HepG2 (cell line): ENCODE results near the gene GATAD2B. TPM values are rescaled to one million over a fixed set of nuclear protein-coding genes. Genes with fewer than 3 reads are reported as not detected.

ENCODE experiments used
- ATAC-seq: fragments of 200-7000 bp; cut with Tn5 transposase; 3 replicates; pipeline ENCODE4 v1.9.1; 2020; ENCODE audit warnings: mild to moderate bottlenecking, moderate library complexity
- BruUV-seq: library from RNA; stranded (reverse); fragments of 400-500 nt; replicated peaks from 2 replicates; lab custom pipeline; 2021; lab: Mats Ljungman, UMichigan
- CTCF ChIA-PET: fragments of 300-600 bp; formaldehyde crosslinking; extraction: SDS; loops from one replicate; lab custom pipeline; 2021; ENCODE audit warnings: low total read pairs, inconsistent platforms, low intra/inter-chr PET ratio; lab: Yijun Ruan, JAX
- POLR2A ChIA-PET: fragments of 350-600 bp; sonication (Branson Sonifier 250); formaldehyde crosslinking; loops from one replicate; lab custom pipeline; 2020; ENCODE audit warnings: antibody characterized with exemption, inconsistent platforms; lab: Yijun Ruan, JAX
- DNase-seq: peaks from one replicate; pipeline ENCODE4 v3.0.0-alpha.2; 2015; ENCODE audit warnings: low spot score
- FAIRE-seq: peaks from 3 replicates; lab custom pipeline; 2011; peaks lifted over from hg19 to GRCh38; lab: Jason Lieb, UNC
- H2AFZ ChIP-seq: one replicate; pipeline ENCODE4 v1.6.1; 2011; ENCODE audit warnings: low read length, inconsistent platforms
- H3K27ac ChIP-seq: fragments of 300-600 bp; 3 replicates; pipeline ENCODE4 v1.8.0; 2011; ENCODE audit warnings: mixed run types, mild to moderate bottlenecking, mixed read lengths, low read length, inconsistent platforms; ENCODE audit not compliant: insufficient read depth; ENCODE audit errors: extremely low read length
- H3K27me3 ChIP-seq, 2 experiments: fragments of 200-600 bp in 1 of 2; 2 replicates in 1 of 2; 3 replicates in 1 of 2; pipeline versions ENCODE4 v1.6.0 to v1.8.0; 2011; ENCODE audit warnings: low read length in 2 of 2, mild to moderate bottlenecking in 2 of 2, moderate library complexity in 2 of 2, inconsistent platforms in 1 of 2; ENCODE audit not compliant: insufficient read depth in 2 of 2, control insufficient read depth in 1 of 2
- H3K36me3 ChIP-seq, 2 experiments: fragments of 200-600 bp in 1 of 2; replicated peaks in 1 of 2; 2 replicates in 1 of 2; 3 replicates in 1 of 2; pipeline versions ENCODE4 v1.5.1 to v1.8.0; 2011; ENCODE audit warnings: low read length in 2 of 2, inconsistent platforms in 1 of 2; ENCODE audit not compliant: insufficient read depth in 2 of 2, control insufficient read depth in 1 of 2
- H3K4me1 ChIP-seq: 2 replicates; pipeline ENCODE4 v1.5.1; 2012; ENCODE audit warnings: low read length, inconsistent platforms; ENCODE audit not compliant: insufficient read depth
- H3K4me2 ChIP-seq: 2 replicates; pipeline ENCODE4 v1.6.0; 2011; ENCODE audit warnings: low read depth, low read length, inconsistent platforms
- H3K4me3 ChIP-seq, 3 experiments: fragments of 200-600 bp in 1 of 3; sonication (generic), shearing (Covaris generic) in 1 of 3; replicated peaks in 1 of 3; 2 replicates each; pipeline ENCODE4 v1.5.1; 2011 to 2016; ENCODE audit warnings: low read length in 3 of 3, inconsistent platforms in 2 of 3, low read depth in 2 of 3, mild to moderate bottlenecking in 2 of 3, control low read depth in 1 of 3, mixed read lengths in 1 of 3; ENCODE audit not compliant: insufficient read depth in 1 of 3
- H3K79me2 ChIP-seq: one replicate; pipeline ENCODE4 v1.6.1; 2011; ENCODE audit warnings: low read length, inconsistent platforms; ENCODE audit not compliant: insufficient read depth
- H3K9ac ChIP-seq: 2 replicates; pipeline ENCODE4 v1.6.0; 2011; ENCODE audit warnings: mild to moderate bottlenecking, low read depth, low read length, inconsistent platforms; ENCODE audit not compliant: insufficient read depth
- H3K9me3 ChIP-seq: 2 replicates; pipeline ENCODE4 v1.5.1; 2012; ENCODE audit warnings: mild to moderate bottlenecking, low read length
- H4K20me1 ChIP-seq: 2 replicates; pipeline ENCODE4 v1.6.0; 2011; ENCODE audit warnings: inconsistent platforms, mild to moderate bottlenecking, low read length, moderate library complexity; ENCODE audit not compliant: insufficient read depth
- ARID2 ChIP-seq: sonication (generic); formaldehyde crosslinking; IDR thresholded peaks from 2 replicates; pipeline ENCODE4 v1.8.1; 2022; ENCODE audit warnings: mild to moderate bottlenecking, missing genetic modification reagents, borderline replicate concordance
- BCLAF1 ChIP-seq: fragments of 450-650 bp; IDR thresholded peaks from 2 replicates; pipeline ENCODE4 v1.6.1; 2017; ENCODE audit warnings: mild to moderate bottlenecking
- HOMEZ ChIP-seq: IDR thresholded peaks from 2 replicates; pipeline ENCODE4 v1.6.1; 2016; ENCODE audit warnings: low read depth
- JDP2 ChIP-seq: sonication (generic); formaldehyde crosslinking; IDR thresholded peaks from 2 replicates; pipeline ENCODE4 v1.8.1; 2022; ENCODE audit warnings: missing genetic modification reagents, borderline replicate concordance
- MAF1 ChIP-seq: sonication (generic); formaldehyde crosslinking; IDR thresholded peaks from 2 replicates; pipeline ENCODE4 v1.5.0; 2020; ENCODE audit warnings: missing genetic modification reagents, borderline replicate concordance
- NBN ChIP-seq: fragments of 450-650 bp; conservative IDR thresholded peaks from 2 replicates; pipeline ENCODE4 v1.6.1; 2017
- RXRA ChIP-seq: sonication (generic); formaldehyde crosslinking; IDR thresholded peaks from 2 replicates; pipeline ENCODE4 v1.5.1; 2020; ENCODE audit warnings: missing genetic modification reagents
- WIZ ChIP-seq: sonication (generic); formaldehyde crosslinking; IDR thresholded peaks from 2 replicates; pipeline ENCODE4 v1.5.1; 2020; ENCODE audit warnings: mild to moderate bottlenecking, missing genetic modification reagents
- ZBTB39 ChIP-seq: sonication (generic); formaldehyde crosslinking; IDR thresholded peaks from 2 replicates; pipeline ENCODE4 v1.5.0; 2020; ENCODE audit warnings: missing genetic modification reagents
- ZSCAN9 ChIP-seq: IDR thresholded peaks from 2 replicates; pipeline ENCODE4 v1.6.1; 2016; ENCODE audit warnings: borderline replicate concordance
- WGBS: methylation state at CpG from one replicate; pipeline ENCODE4 v1.1.6; 2017; ENCODE audit warnings: low lambda C conversion rate; 5-methylcytosine and 5-hydroxymethylcytosine counted together
- in situ Hi-C: cut with HindIII; loops from 2 replicates; pipeline ENCODE4 v1.10.0; 2017; ENCODE audit warnings: low pct_unique_long_range_greater_than_20kb; ENCODE audit not compliant: extremely low pct_ligation_motif_present
- intact Hi-C: fragments of 100-400 bp; cut with micrococcal nuclease; formaldehyde crosslinking; loops from one replicate; pipeline ENCODE4 v1.10.0; 2022; ENCODE audit not compliant: unreplicated experiment
- polyA plus RNA-seq, 8 experiments: library from polyadenylated mRNA; depleted of rRNA in 3 of 8; stranded (reverse) in 7 of 8; unstranded in 1 of 8; fragments of >200 nt; fragmentation: Illumina TruSeq in 4 of 8; extraction: Trizol in 4 of 8; gene quantifications; 2 replicates each; pipeline versions ENCODE4 v1.2.1 to v1.2.3, GENCODE V29; 2011 to 2016; ENCODE audit warnings: low read depth in 4 of 8, missing spikeins in 1 of 8, mixed read lengths in 1 of 8; ENCODE audit not compliant: insufficient read depth in 1 of 8
- total RNA-seq, 5 experiments: library from RNA; depleted of rRNA; stranded (reverse); fragments of >200 nt; fragmentation: Illumina TruSeq; extraction: Trizol; gene quantifications; 2 replicates each; pipeline ENCODE4 v1.2.3, GENCODE V29; 2016; ENCODE audit warnings: low read depth in 1 of 5

Gene GATAD2B
- total and polyA plus RNA-seq, 2 of the 13 experiments (the other 11 are each of a cell fraction or from before 2014, with no cell fraction given) = 3.2 to 5.2 TPM

GRCh38 chr1:153832293-153832692 is 90.5 kb downstream of the GATAD2B start:
- no peak for ATAC-seq
- Histone ChIP-seq H3K36me3 (peaks cover 5 to 13% of the 10 kb centered on the region in 2 experiments; a peak in 4 of 5 replicates), H3K79me2 (no peaks in the 10 kb centered on the region), H3K4me1 (no peaks in the 10 kb centered on the region), H3K9me3 (no peaks in the 10 kb centered on the region), H3K4me3 (no peak overlapping the region), H2AFZ (no peak overlapping the region), H4K20me1 (no peaks in the 10 kb centered on the region), H3K27me3 (no peaks in the 10 kb centered on the region), H3K4me2 (no peak overlapping the region), H3K9ac (no peak overlapping the region), H3K27ac (no peak overlapping the region)
- WGBS = 100% methylated on average over 3 of the region's 3 CpGs
- intact Hi-C loops (no loop called here), in situ Hi-C loops (no loop called here)
- no TSS peak for BruUV-seq
- POLR2A ChIA-PET = no interaction called here
- no peak for FAIRE-seq
- no peak for TF ChIP-seq ARID2 (CRISPR knock-in tag)
- DNase-seq = no peak
- CTCF ChIA-PET = no interaction called here

- no peak overlapping the region for H3K4me3 ChIP-seq
- H3K36me3 ChIP-seq = peaks cover 10 to 22% of the 10 kb centered on the region in 2 experiments; a peak in 4 of 5 replicates
- no TSS peak for BruUV-seq
- ATAC-seq (no peak), DNase-seq (no peak), FAIRE-seq (no peak)
- no peak overlapping the region for H3K4me2 ChIP-seq
- no peaks in the 10 kb centered on the region for H3K79me2 ChIP-seq
- H3K27ac ChIP-seq = no peak overlapping the region
- POLR2A ChIA-PET = no interaction called here
- no peak overlapping the region for H2AFZ ChIP-seq
- H3K9ac ChIP-seq = no peak overlapping the region
- intact Hi-C loops = no loop called here
- no peaks in the 10 kb centered on the region for H3K4me1 ChIP-seq
- 93% methylated on average over 2 of the region's 2 CpGs for WGBS
- H4K20me1 ChIP-seq = no peaks in the 10 kb centered on the region
- in situ Hi-C loops = no loop called here
- H3K9me3 ChIP-seq = no peaks in the 10 kb centered on the region
- H3K27me3 ChIP-seq = no peaks in the 10 kb centered on the region
- CTCF ChIA-PET = no interaction called here
- TF ChIP-seq WIZ (CRISPR knock-in tag) (no peak), MAF1 (CRISPR knock-in tag) (no peak), BCLAF1 (no peak), ZBTB39 (CRISPR knock-in tag) (no peak), ZSCAN9 (no peak), RXRA (CRISPR knock-in tag) (no peak), NBN (no peak), HOMEZ (CRISPR knock-in tag) (no peak), JDP2 (CRISPR knock-in tag) (no peak)
Measured at GRCh38 chr1:153831026-153831425, 91.7 kb downstream of the GATAD2B start.
